IPS-18c (cell line): Measurements from ENCODE around the gene NEIL1.
"Not testable (repeated sequence)": the region's sequence is repeated elsewhere in the genome, so short reads cannot be mapped to it uniquely, and the experiment has no call there.

ENCODE experiments used
- H3K4me3 ChIP-seq: 2 replicates; pipeline ENCODE4 v1.7.0; 2013; ENCODE audit warnings: low read depth, mild to moderate bottlenecking, low read length, moderate library complexity; ENCODE audit not compliant: insufficient read depth
- H3K9me3 ChIP-seq: one replicate; pipeline ENCODE4 v1.6.1; 2013; ENCODE audit warnings: mild to moderate bottlenecking, low read length, moderate library complexity; ENCODE audit not compliant: control insufficient read depth, insufficient read depth

Gene NEIL1

GRCh38 chr15:75327491-75327890 lies 19.3 kb upstream of the NEIL1 start:
- no peaks in the 10 kb centered on the region for H3K9me3 ChIP-seq
- no peak overlapping the region for H3K4me3 ChIP-seq

GRCh38 chr15:75328493-75329314 lies 18.1 kb upstream of the NEIL1 start:
- no peaks in the 10 kb centered on the region for H3K9me3 ChIP-seq
- no peak overlapping the region for H3K4me3 ChIP-seq

GRCh38 chr15:75329571-75329970 lies 17.3 kb upstream of the NEIL1 start:
- no peak overlapping the region for H3K4me3 ChIP-seq
- no peaks in the 10 kb centered on the region for H3K9me3 ChIP-seq

- H3K9me3 ChIP-seq, H3K4me3 ChIP-seq: not testable (repeated sequence)
Observed at GRCh38 chr15:75332093-75332492, 14.7 kb upstream of the NEIL1 start.

GRCh38 chr15:75333654-75334419 lies 13.0 kb upstream of the NEIL1 start:
- H3K4me3 ChIP-seq, H3K9me3 ChIP-seq: not testable (repeated sequence)

- Histone ChIP-seq H3K9me3 (no peaks in the 10 kb centered on the region), H3K4me3 (peak overlapping the region; percentile 80; the same call in 1 of the 2 replicates)
Observed at GRCh38 chr15:75335313-75335704, 11.5 kb upstream of the NEIL1 start.

- Histone ChIP-seq H3K9me3 (no peaks in the 10 kb centered on the region), H3K4me3 (peak within 1 kb of the TSS; percentile 80)
Observed at GRCh38 chr15:75335705-75336355, 11.0 kb upstream of the NEIL1 start, which contains the start of gene COMMD4. COMMD4 (plus strand) TSS chr15:75336063; CDS start chr15:75336090, 27 bp downstream.

- no peak overlapping the region for H3K4me3 ChIP-seq
- H3K9me3 ChIP-seq: no peaks in the 10 kb centered on the region
Observed at GRCh38 chr15:75338661-75339240, 8.1 kb upstream of the NEIL1 start.

- Histone ChIP-seq H3K4me3 (no peak overlapping the region), H3K9me3 (no peaks in the 10 kb centered on the region)
Observed at GRCh38 chr15:75339531-75340240, 7.2 kb upstream of the NEIL1 start.

- Histone ChIP-seq H3K9me3 (no peaks in the 10 kb centered on the region), H3K4me3 (no peak overlapping the region)
Observed at GRCh38 chr15:75342221-75342620, 4.6 kb upstream of the NEIL1 start.

GRCh38 chr15:75343953-75344352 lies 2.9 kb upstream of the NEIL1 start:
- H3K4me3 ChIP-seq, H3K9me3 ChIP-seq: not testable (repeated sequence)

- Histone ChIP-seq H3K9me3 (no peaks in the 10 kb centered on the region), H3K4me3 (peak overlapping the region; percentile 90)
Observed at GRCh38 chr15:75347222-75348033, 589 bp downstream of the NEIL1 start.

GRCh38 chr15:75348034-75348561 lies 1.3 kb downstream of the NEIL1 start:
- Histone ChIP-seq H3K9me3 (no peaks in the 10 kb centered on the region), H3K4me3 (peak overlapping the region; percentile 90)

GRCh38 chr15:75348562-75349350 lies 1.9 kb downstream of the NEIL1 start:
- H3K4me3 ChIP-seq: peak overlapping the region; percentile 90
- H3K9me3 ChIP-seq: no peaks in the 10 kb centered on the region

- not testable (repeated sequence) for H3K9me3 ChIP-seq, H3K4me3 ChIP-seq
Observed at GRCh38 chr15:75349351-75349669, 2.5 kb downstream of the NEIL1 start.
